Left ventricle myocardium superior (tissue), 1 donor: ENCODE results near the gene GNL1. TPM values are rescaled to one million over a fixed set of nuclear protein-coding genes. Genes with fewer than 3 reads are reported as not detected.

Experiments used
- microRNA-seq: library from miRNA; unstranded; fragments of <30 nt; microRNA quantifications from one replicate; pipeline ENCODE4 v1.2.0, GENCODE V29; 2020; ENCODE audit warnings: borderline number of aligned reads
- total RNA-seq: library from RNA; stranded (reverse); fragmentation: NEBNext Ultra II Directional; extraction: Animal tissue kit (Norgen Biotek cat#: 25700); gene quantifications from one replicate; pipeline ENCODE4 v1.2.1, GENCODE V29; 2021
- donor health status: DM: no; HTN: yes; CAD: no; lungs with severe emphysema.

The GNL1 gene
- total RNA-seq, 1 donor from 2014 or later = 18.4 TPM

Small RNA genes within 50 kb of the gene (microRNA-seq; reads per million reads assigned to microRNA genes)
- gene MIR877 = 11.8 reads per million, percentile 8 among the genes with 10 or more reads in this experiment

Other genes starting within 250 kb of the GNL1 start
- gene TRIM39, start 229.6 kb downstream of the GNL1 start, total RNA-seq = 9.0 TPM
- gene RPP21, start 211.3 kb downstream of the GNL1 start, total RNA-seq = 25.5 TPM
- gene HLA-E, start 67.0 kb downstream of the GNL1 start, total RNA-seq = 155 TPM
- 2.9 TPM for gene PRR3, start 806 bp upstream of the GNL1 start, total RNA-seq
- 37.8 TPM for gene ABCF1, start 15.0 kb upstream of the GNL1 start, total RNA-seq
- gene PPP1R10, start 60.8 kb upstream of the GNL1 start, total RNA-seq = 32.7 TPM
- gene MRPS18B, start 61.4 kb upstream of the GNL1 start, total RNA-seq = 129 TPM
- gene ATAT1, start 70.4 kb upstream of the GNL1 start, total RNA-seq = 1.7 TPM
- gene C6orf136, start 90.6 kb upstream of the GNL1 start, total RNA-seq = 54.9 TPM
- gene DHX16, start 116.5 kb upstream of the GNL1 start, total RNA-seq = 20.2 TPM
- 15.0 TPM for gene PPP1R18, start 130.2 kb upstream of the GNL1 start, total RNA-seq
- gene NRM, start 134.5 kb upstream of the GNL1 start, total RNA-seq = 4.6 TPM
- 13.2 TPM for gene MDC1, start 160.8 kb upstream of the GNL1 start, total RNA-seq
- 196 TPM for gene TUBB, start 163.9 kb upstream of the GNL1 start, total RNA-seq
- 238 TPM for gene FLOT1, start 186.2 kb upstream of the GNL1 start, total RNA-seq
- gene IER3, start 188.1 kb upstream of the GNL1 start, total RNA-seq = 12.7 TPM